Measurements from ENCODE around the gene MYO19.
"Not testable (repeated sequence)": the region's sequence is repeated elsewhere in the genome, so short reads cannot be mapped to it uniquely, and the experiment has no call there.

Gene MYO19

DNA sequence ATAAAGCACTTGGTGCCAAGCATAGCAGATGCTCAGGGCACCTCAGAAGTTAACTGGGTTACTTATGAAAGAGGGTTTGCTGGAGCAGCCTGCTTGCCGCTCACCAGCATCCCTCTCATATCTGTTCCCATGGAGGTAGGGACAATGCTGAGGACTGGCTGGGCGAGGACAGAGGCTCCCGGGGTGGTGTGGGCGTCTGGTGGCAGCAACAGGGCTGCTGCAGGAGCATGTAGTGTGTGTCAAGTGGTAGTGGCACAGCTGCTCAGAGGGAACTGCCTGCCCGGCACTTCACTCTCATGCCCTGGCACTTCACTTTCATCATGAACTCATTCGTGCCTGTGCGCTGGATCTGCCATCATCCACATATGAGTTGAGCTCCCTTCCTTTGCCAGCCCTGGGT, 75.1 kb downstream of the MYO19 start:
- DNase-seq = no peak

DNA sequence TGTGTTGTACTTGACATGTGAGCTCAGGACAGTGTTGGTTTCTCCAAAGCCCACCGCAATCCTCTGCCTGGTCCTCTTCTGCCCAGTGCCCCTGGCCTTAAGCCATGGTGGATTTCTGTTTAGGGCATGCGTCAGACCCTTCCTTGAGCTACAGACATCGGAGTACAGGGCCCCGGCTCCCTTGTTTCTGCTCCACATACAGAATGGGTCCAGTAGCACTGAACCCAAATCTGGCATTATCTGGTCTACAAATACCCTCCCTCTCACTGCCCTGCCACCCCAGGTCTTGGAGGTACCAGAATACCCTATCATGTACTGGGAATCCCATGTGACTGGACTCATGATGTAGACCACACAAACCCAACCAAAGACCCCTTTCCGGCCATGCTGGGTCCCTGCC, 75.6 kb downstream of the MYO19 start:
- DNase-seq = no peak

DNA sequence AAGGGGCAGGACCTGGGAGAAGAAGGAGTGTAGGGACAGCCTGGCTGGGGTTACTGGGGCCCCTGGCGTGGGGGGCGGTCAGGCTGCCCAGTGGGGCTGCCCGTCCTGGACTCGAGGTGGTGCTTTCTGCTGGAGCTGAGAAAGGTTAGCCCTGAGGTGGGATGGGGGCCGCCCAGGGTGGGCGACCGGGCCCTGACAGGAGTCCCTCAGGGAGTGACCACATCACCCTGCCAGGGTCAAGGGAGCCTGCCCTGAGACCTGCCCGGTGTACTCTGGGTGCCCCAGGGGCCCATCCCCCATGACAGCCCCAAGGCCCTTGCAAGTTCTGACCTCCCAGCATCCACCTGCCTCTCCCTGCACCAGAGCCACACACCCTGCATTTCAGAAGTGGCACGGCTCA, 77.0 kb downstream of the MYO19 start:
- DNase-seq = not testable (repeated sequence)

DNA sequence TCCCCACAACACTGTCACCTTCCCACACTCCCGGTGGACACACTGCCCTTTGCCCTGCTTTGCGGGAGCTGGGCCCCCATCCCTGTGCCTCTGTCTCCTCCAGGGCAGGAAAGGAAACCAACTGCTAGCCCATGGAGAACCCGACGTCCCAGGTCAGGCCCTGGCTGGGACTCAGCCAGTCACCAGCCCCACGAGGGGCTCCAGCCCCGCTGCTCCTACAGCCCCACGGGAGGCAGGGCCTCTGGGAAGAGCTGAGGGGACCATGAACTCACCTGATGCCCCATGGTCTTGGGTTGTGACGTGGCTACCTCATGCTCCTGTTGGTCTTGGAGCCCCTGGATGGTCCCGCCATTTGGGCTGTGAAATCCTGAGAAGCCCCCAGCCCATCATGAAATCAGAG, 81.8 kb downstream of the MYO19 start:
- DNase-seq = not testable (repeated sequence)

DNA sequence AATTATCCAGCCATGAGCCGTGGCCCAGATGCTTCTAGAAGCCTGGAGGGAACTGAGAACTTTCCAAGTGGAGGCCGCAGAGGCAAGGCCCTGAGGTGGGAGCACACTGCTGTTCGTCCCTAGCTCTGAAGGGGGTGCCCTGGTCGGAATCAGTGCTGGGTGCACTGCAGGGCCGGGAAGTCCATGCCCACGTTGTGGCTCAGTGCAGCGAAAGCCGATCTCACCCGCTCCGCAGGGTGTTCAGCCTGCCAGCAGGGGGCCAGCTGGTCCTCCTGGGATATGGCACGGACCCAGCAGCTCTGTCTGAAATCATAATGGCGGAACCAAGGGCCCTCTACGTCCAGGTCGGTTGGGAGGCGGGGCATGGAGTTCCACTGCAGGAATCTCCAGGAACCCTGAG, 84.7 kb downstream of the MYO19 start:
- DNase-seq = not testable (repeated sequence)

Measured in stimulated activated CD4-positive, alpha-beta T cell treated with anti-CD3 and anti-CD28 coated beads, Interleukin-1b, Interleukin-23, amount 100 ng/mL, for 48 hours (primary cell).